Type B pancreatic cell (in vitro differentiated cells): ENCODE measurements around the gene POLR3G. TPM values are rescaled to one million over a fixed set of nuclear protein-coding genes. Genes with fewer than 3 reads are reported as not detected.
A peak's percentile ranks its signal among the peaks of the same experiment; 100 is the strongest.

Experiments
- DNase-seq: peaks from one replicate; pipeline ENCODE4 v3.0.0; 2021; ENCODE audit warnings: mixed read lengths; ENCODE audit not compliant: unreplicated experiment; ENCODE audit errors: extremely low spot score
- H3K27ac Mint-ChIP-seq: 2 replicates; pipeline ENCODE4 v1.8.0; 2021; ENCODE audit warnings: mild to moderate bottlenecking, mixed read lengths
- H3K27me3 Mint-ChIP-seq: 2 replicates; pipeline ENCODE4 v1.8.0; 2021; ENCODE audit warnings: mixed read lengths
- H3K36me3 Mint-ChIP-seq: 2 replicates; pipeline ENCODE4 v1.8.0; 2021; ENCODE audit warnings: mixed read lengths
- H3K4me1 Mint-ChIP-seq: one replicate; pipeline ENCODE4 v1.8.0; 2021; ENCODE audit warnings: mixed read lengths; ENCODE audit not compliant: unreplicated experiment
- H3K4me3 Mint-ChIP-seq: 2 replicates; pipeline ENCODE4 v1.8.0; 2021; ENCODE audit warnings: mild to moderate bottlenecking, mixed read lengths
- H3K9me3 Mint-ChIP-seq: 2 replicates; pipeline ENCODE4 v1.8.0; 2021; ENCODE audit warnings: mixed read lengths
- CTCF ChIP-seq: fragments of 200-600 bp; sonication (generic); conservative IDR thresholded peaks from 2 replicates; pipeline ENCODE4 v1.5.0; 2021; ENCODE audit warnings: antibody characterized with exemption, mild to moderate bottlenecking
- total RNA-seq: library from RNA; stranded (reverse); gene quantifications from 2 replicates; pipeline ENCODE4 v1.2.1, GENCODE V29; 2021; ENCODE audit warnings: low replicate concordance

The POLR3G gene
- total RNA-seq, 1 donor from 2014 or later: 2.4 TPM

GRCh38 chr5:90558344-90559192 is 83.9 kb downstream of the POLR3G start, which contains the start of gene ADGRV1:
Gene ADGRV1 (plus strand): TSS chr5:90558797. CDS start chr5:90558896, 99 bp downstream.
- Mint-ChIP-seq H3K27me3 (peaks cover 46% of the 10 kb centered on the region), H3K27ac (peak within 1 kb of the TSS; percentile 64), H3K9me3 (no peaks in the 10 kb centered on the region), H3K4me1 (peaks cover 4% of the 10 kb centered on the region), H3K4me3 (peak within 1 kb of the TSS; percentile 98), H3K36me3 (no peaks in the 10 kb centered on the region)
- no peak for TF ChIP-seq CTCF
- peak; percentile 92 for DNase-seq

GRCh38 chr5:90560771-90561170 is 86.1 kb downstream of the POLR3G start:
- no peak for DNase-seq
- no peaks in the 10 kb centered on the region for H3K9me3 Mint-ChIP-seq
- no peak overlapping the region for H3K27ac Mint-ChIP-seq
- H3K4me3 Mint-ChIP-seq: no peak overlapping the region
- H3K27me3 Mint-ChIP-seq: peaks cover 29% of the 10 kb centered on the region
- TF ChIP-seq CTCF: no peak
- H3K36me3 Mint-ChIP-seq: no peaks in the 10 kb centered on the region
- H3K4me1 Mint-ChIP-seq: peaks cover 4% of the 10 kb centered on the region

- H3K4me3 Mint-ChIP-seq: no peak overlapping the region
- no peaks in the 10 kb centered on the region for H3K9me3 Mint-ChIP-seq
- H3K36me3 Mint-ChIP-seq: peaks cover 1% of the 10 kb centered on the region
- no peak overlapping the region for H3K27ac Mint-ChIP-seq
- DNase-seq: no peak
- H3K27me3 Mint-ChIP-seq: peaks cover 19% of the 10 kb centered on the region
- TF ChIP-seq CTCF: no peak
- H3K4me1 Mint-ChIP-seq: peaks cover 4% of the 10 kb centered on the region
Measured at GRCh38 chr5:90561766-90562165, 87.1 kb downstream of the POLR3G start.

GRCh38 chr5:90562341-90562740 is 87.7 kb downstream of the POLR3G start:
- H3K27me3 Mint-ChIP-seq: peaks cover 13% of the 10 kb centered on the region
- H3K4me3 Mint-ChIP-seq: no peak overlapping the region
- H3K4me1 Mint-ChIP-seq: peaks cover 4% of the 10 kb centered on the region
- H3K36me3 Mint-ChIP-seq: peaks cover 4% of the 10 kb centered on the region
- no peaks in the 10 kb centered on the region for H3K9me3 Mint-ChIP-seq
- no peak overlapping the region for H3K27ac Mint-ChIP-seq
- no peak for TF ChIP-seq CTCF
- DNase-seq: no peak

- Mint-ChIP-seq H3K27ac (no peak overlapping the region), H3K9me3 (no peaks in the 10 kb centered on the region), H3K36me3 (peaks cover 4% of the 10 kb centered on the region), H3K4me1 (peaks cover 4% of the 10 kb centered on the region), H3K4me3 (no peak overlapping the region), H3K27me3 (peaks cover 6% of the 10 kb centered on the region)
- no peak for TF ChIP-seq CTCF
- no peak for DNase-seq
Measured at GRCh38 chr5:90563108-90563507, 88.4 kb downstream of the POLR3G start.

Other genes starting within 250 kb of the POLR3G start
- 27.6 and 37.5 TPM in 2 replicates for gene CETN3, start 65.1 kb upstream of the POLR3G start, total RNA-seq
- gene MBLAC2, start 93 bp upstream of the POLR3G start, total RNA-seq: 3.9 and 6.2 TPM in 2 replicates
- gene LYSMD3, start 54.7 kb downstream of the POLR3G start, total RNA-seq: 15.0 and 21.0 TPM in 2 replicates
- 13.6 and 29.5 TPM in 2 replicates for gene ADGRV1, start 83.9 kb downstream of the POLR3G start, total RNA-seq